WI38 (cell line): ENCODE data around the gene PAMR1.

Experiments used
- H3K4me3 ChIP-seq: 2 replicates; pipeline ENCODE4 v1.5.1; 2011; ENCODE audit warnings: low read depth, mild to moderate bottlenecking, control low read depth, low read length
- TF ChIP-seq, protein P1 (sequence below): IDR thresholded peaks from 2 replicates; pipeline ENCODE4 v1.5.1; 2012; ENCODE audit warnings: low read depth, mild to moderate bottlenecking, control low read depth, low read length

PAMR1 gene

GRCh38 chr11:35404388-35404775 lies 121.0 kb downstream of the PAMR1 start:
- TF ChIP-seq, protein P1, sequence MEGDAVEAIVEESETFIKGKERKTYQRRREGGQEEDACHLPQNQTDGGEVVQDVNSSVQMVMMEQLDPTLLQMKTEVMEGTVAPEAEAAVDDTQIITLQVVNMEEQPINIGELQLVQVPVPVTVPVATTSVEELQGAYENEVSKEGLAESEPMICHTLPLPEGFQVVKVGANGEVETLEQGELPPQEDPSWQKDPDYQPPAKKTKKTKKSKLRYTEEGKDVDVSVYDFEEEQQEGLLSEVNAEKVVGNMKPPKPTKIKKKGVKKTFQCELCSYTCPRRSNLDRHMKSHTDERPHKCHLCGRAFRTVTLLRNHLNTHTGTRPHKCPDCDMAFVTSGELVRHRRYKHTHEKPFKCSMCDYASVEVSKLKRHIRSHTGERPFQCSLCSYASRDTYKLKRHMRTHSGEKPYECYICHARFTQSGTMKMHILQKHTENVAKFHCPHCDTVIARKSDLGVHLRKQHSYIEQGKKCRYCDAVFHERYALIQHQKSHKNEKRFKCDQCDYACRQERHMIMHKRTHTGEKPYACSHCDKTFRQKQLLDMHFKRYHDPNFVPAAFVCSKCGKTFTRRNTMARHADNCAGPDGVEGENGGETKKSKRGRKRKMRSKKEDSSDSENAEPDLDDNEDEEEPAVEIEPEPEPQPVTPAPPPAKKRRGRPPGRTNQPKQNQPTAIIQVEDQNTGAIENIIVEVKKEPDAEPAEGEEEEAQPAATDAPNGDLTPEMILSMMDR: peak; percentile 56
- no peak overlapping the region for H3K4me3 ChIP-seq

- no peak overlapping the region for H3K4me3 ChIP-seq
- TF ChIP-seq, protein P1: no peak
Observed at GRCh38 chr11:35403765-35404387, 121.5 kb downstream of the PAMR1 start.

GRCh38 chr11:35402751-35403660 lies 122.4 kb downstream of the PAMR1 start:
- TF ChIP-seq, protein P1: no peak
- no peak overlapping the region for H3K4me3 ChIP-seq

DNA sequence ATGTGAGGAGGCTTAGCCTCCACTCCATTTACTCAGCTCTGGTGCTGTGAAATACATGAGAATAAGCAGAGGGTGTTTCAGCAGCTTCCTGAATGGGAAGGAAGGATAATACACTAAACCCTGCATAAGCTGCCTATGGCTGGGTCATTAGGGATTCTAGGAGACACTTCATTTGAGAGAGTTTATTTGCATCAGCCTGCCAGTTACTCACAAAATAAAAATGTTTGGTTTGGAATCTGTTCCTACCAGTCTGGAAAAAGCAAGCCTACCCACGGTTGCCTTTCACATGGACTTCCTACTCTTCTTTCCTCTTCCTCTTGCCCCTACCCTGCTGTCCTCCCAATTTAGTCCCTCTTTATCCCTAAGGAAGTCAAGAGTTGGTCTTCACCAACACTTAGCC lies 126.5 kb downstream of the PAMR1 start:
- H3K4me3 ChIP-seq: no peak overlapping the region
- TF ChIP-seq, protein P1: no peak

DNA sequence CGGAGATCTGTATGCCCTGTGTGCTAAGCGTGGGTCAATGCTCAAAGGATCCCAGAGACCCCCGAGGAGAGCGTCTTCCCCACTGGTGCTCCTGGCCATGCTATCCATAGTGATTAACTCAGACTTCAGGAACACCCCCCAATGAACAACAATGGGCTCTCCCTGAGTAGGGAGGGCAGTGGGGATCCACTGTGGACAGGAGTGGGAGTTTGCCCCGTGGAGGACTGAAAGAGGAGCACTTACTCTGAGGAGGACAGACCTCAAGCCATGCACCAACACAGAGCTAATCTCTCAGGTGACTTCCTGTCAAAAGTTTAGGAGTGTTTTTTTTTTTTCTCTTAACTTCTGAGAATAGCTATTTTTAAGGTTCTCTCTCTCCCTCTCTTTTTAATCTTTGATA lies 130.5 kb downstream of the PAMR1 start:
- TF ChIP-seq, protein P1: no peak
- no peak overlapping the region for H3K4me3 ChIP-seq

- no peak overlapping the region for H3K4me3 ChIP-seq
- TF ChIP-seq, protein P1: no peak
Observed at GRCh38 chr11:35393098-35393497, 132.3 kb downstream of the PAMR1 start.
